Ovary (tissue), 3 donors: Measurements from ENCODE around the gene ARHGAP28.

Experiments used
- POLR2A ChIP-seq: fragments of 450-650 bp; IDR thresholded peaks from one replicate; pipeline ENCODE4 v1.6.1; 2017; ENCODE audit warnings: antibody characterized with exemption, mild to moderate bottlenecking, moderate library complexity
- TF ChIP-seq, protein P1 (sequence below), 3 donors: fragments of 450-650 bp in 2 of 3; fragments of 200-600 bp in 1 of 3; IDR thresholded peaks; one replicate each; pipeline versions ENCODE4 v1.5.1 to v1.8.0; 2016 to 2022; ENCODE audit warnings: antibody characterized with exemption in 3 of 3, mild to moderate bottlenecking in 1 of 3
- donor health status: DM: no; HTN: no; CAD: no.

DNA sequence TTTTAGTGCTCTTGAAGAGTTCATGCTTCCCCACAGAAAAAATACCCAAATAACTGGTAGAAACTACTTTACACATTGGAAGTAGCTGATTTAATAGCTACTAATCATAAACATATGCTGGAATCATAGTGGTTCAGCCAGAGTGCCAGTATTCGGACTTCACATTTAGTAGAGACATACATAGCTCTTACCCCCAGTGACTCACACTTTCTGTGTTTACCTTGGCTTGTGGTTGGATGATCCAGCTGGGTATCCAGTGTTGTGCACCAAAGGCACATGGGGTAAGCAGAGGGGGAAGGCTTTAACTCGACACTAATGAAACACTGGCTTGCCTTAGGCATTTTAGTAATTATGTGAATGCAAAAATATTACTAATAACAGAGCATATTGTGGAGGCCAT, 18.1 kb downstream of the ARHGAP28 start:
- TF ChIP-seq, protein P1, sequence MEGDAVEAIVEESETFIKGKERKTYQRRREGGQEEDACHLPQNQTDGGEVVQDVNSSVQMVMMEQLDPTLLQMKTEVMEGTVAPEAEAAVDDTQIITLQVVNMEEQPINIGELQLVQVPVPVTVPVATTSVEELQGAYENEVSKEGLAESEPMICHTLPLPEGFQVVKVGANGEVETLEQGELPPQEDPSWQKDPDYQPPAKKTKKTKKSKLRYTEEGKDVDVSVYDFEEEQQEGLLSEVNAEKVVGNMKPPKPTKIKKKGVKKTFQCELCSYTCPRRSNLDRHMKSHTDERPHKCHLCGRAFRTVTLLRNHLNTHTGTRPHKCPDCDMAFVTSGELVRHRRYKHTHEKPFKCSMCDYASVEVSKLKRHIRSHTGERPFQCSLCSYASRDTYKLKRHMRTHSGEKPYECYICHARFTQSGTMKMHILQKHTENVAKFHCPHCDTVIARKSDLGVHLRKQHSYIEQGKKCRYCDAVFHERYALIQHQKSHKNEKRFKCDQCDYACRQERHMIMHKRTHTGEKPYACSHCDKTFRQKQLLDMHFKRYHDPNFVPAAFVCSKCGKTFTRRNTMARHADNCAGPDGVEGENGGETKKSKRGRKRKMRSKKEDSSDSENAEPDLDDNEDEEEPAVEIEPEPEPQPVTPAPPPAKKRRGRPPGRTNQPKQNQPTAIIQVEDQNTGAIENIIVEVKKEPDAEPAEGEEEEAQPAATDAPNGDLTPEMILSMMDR (IDR thresholded peaks at IDR 0.05) = no peak
- TF ChIP-seq POLR2A = no peak
